ENCODE data around the gene ARL3.

ARL3 gene

GRCh38 chr10:102660888-102661657 lies 53.1 kb downstream of the ARL3 start:
- Histone ChIP-seq H3K4me1 (peaks cover 10% of the 10 kb centered on the region), H3K36me3 (peaks cover 18% of the 10 kb centered on the region), H3K9me3 (no peaks in the 10 kb centered on the region), H3K4me3 (ENCODE audit: low read depth, low read length) (peak overlapping the region; percentile 23), H3K27me3 (no peaks in the 10 kb centered on the region)
- peak; percentile 58 for DNase-seq
- no peak for TF ChIP-seq CTCF (IDR thresholded peaks at IDR 0.05; ENCODE audit: low read depth, low read length)

- TF ChIP-seq CTCF (IDR thresholded peaks at IDR 0.05; ENCODE audit: low read depth, low read length): no peak
- no peaks in the 10 kb centered on the region for H3K9me3 ChIP-seq
- no peak overlapping the region for H3K4me3 ChIP-seq (ENCODE audit: low read depth, low read length)
- H3K4me1 ChIP-seq: peaks cover 10% of the 10 kb centered on the region
- no peaks in the 10 kb centered on the region for H3K27me3 ChIP-seq
- H3K36me3 ChIP-seq: peaks cover 39% of the 10 kb centered on the region
- DNase-seq: no peak
Observed at GRCh38 chr10:102658802-102659201, 55.4 kb downstream of the ARL3 start.

GRCh38 chr10:102657984-102658724 lies 56.0 kb downstream of the ARL3 start:
- peaks cover 44% of the 10 kb centered on the region for H3K36me3 ChIP-seq
- no peaks in the 10 kb centered on the region for H3K9me3 ChIP-seq
- H3K4me1 ChIP-seq: peaks cover 10% of the 10 kb centered on the region
- H3K4me3 ChIP-seq (ENCODE audit: low read depth, low read length): no peak overlapping the region
- no peak for TF ChIP-seq CTCF (IDR thresholded peaks at IDR 0.05; ENCODE audit: low read depth, low read length)
- H3K27me3 ChIP-seq: no peaks in the 10 kb centered on the region
- DNase-seq: no peak

- no peak for TF ChIP-seq CTCF (IDR thresholded peaks at IDR 0.05; ENCODE audit: low read depth, low read length)
- Histone ChIP-seq H3K9me3 (no peaks in the 10 kb centered on the region), H3K36me3 (peaks cover 48% of the 10 kb centered on the region), H3K4me3 (ENCODE audit: low read depth, low read length) (no peak overlapping the region), H3K4me1 (peaks cover 10% of the 10 kb centered on the region), H3K27me3 (no peaks in the 10 kb centered on the region)
- DNase-seq: no peak
Observed at GRCh38 chr10:102657451-102657850, 56.7 kb downstream of the ARL3 start.

- peaks cover 48% of the 10 kb centered on the region for H3K36me3 ChIP-seq
- no peaks in the 10 kb centered on the region for H3K9me3 ChIP-seq
- no peak overlapping the region for H3K4me3 ChIP-seq (ENCODE audit: low read depth, low read length)
- peaks cover 10% of the 10 kb centered on the region for H3K4me1 ChIP-seq
- TF ChIP-seq CTCF (IDR thresholded peaks at IDR 0.05; ENCODE audit: low read depth, low read length): no peak
- no peak for DNase-seq
- no peaks in the 10 kb centered on the region for H3K27me3 ChIP-seq
Observed at GRCh38 chr10:102656791-102657371, 57.3 kb downstream of the ARL3 start.

Measured in BE2C (cell line).